ENCODE results near the gene TNFSF10.

TNFSF10 gene

DNA sequence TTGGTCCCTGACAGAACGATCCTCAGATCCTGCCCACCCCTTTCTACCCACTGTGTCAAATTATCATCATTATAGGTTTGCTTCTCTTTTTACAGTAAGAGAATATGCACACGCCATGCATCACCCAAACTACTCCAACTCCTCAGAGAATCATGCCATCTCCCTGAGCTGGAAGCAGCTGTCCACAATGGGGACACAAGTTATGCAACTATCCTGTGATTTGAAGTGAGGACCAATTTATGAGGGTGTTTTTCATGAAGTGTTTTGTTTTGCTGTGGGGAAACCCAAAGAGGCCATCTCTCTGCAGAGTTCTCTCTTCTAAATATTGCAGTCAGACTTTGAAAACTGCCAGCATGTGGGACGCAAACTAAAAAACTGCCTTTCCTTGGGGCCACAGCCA is 35.8 kb upstream of the TNFSF10 start:
- H3K27ac ChIP-seq (ENCODE audit: low read depth, low read length, severe bottlenecking), result no peak overlapping the region
- H3K4me1 ChIP-seq (ENCODE audit: control insufficient read depth, insufficient read depth, low read length, poor library complexity, severe bottlenecking), result peaks cover 7% of the 10 kb centered on the region
- 86% methylated on average over 1 of the region's 3 CpGs; no CpG with 5 or more reads in 1 of the 2 experiments for WGBS, 2 experiments (ENCODE audit: insufficient coverage in 2 of 2)
- no peak overlapping the region for H3K4me3 ChIP-seq (ENCODE audit: extremely low read depth, insufficient read depth, low read length, poor library complexity, severe bottlenecking)
- H3K36me3 ChIP-seq (ENCODE audit: control insufficient read depth, insufficient read depth, low read length), result no peaks in the 10 kb centered on the region
- no peaks in the 10 kb centered on the region for H3K9me3 ChIP-seq (ENCODE audit: control insufficient read depth, low read length)

GRCh38 chr3:172557515-172558220 is 34.4 kb upstream of the TNFSF10 start:
- H3K9me3 ChIP-seq (ENCODE audit: control insufficient read depth, low read length), result no peaks in the 10 kb centered on the region
- WGBS, 2 experiments (ENCODE audit: insufficient coverage in 2 of 2), result no CpG with 5 or more reads among the region's 3 CpGs
- peaks cover 2% of the 10 kb centered on the region for H3K4me1 ChIP-seq (ENCODE audit: control insufficient read depth, insufficient read depth, low read length, poor library complexity, severe bottlenecking)
- H3K27ac ChIP-seq (ENCODE audit: low read depth, low read length, severe bottlenecking), result no peak overlapping the region
- no peak overlapping the region for H3K4me3 ChIP-seq (ENCODE audit: extremely low read depth, insufficient read depth, low read length, poor library complexity, severe bottlenecking)
- H3K36me3 ChIP-seq (ENCODE audit: control insufficient read depth, insufficient read depth, low read length), result no peaks in the 10 kb centered on the region

GRCh38 chr3:172553526-172554252 is 30.5 kb upstream of the TNFSF10 start:
- Histone ChIP-seq H3K4me1 (ENCODE audit: control insufficient read depth, insufficient read depth, low read length, poor library complexity, severe bottlenecking) (no peaks in the 10 kb centered on the region), H3K27ac (ENCODE audit: low read depth, low read length, severe bottlenecking) (no peak overlapping the region), H3K36me3 (ENCODE audit: control insufficient read depth, insufficient read depth, low read length) (no peaks in the 10 kb centered on the region), H3K9me3 (ENCODE audit: control insufficient read depth, low read length) (no peaks in the 10 kb centered on the region), H3K4me3 (ENCODE audit: extremely low read depth, insufficient read depth, low read length, poor library complexity, severe bottlenecking) (no peak overlapping the region)
- WGBS, 2 experiments (ENCODE audit: insufficient coverage in 2 of 2), result 92 to 94% methylated on average over 2 to 6 of the region's 6 CpGs

DNA sequence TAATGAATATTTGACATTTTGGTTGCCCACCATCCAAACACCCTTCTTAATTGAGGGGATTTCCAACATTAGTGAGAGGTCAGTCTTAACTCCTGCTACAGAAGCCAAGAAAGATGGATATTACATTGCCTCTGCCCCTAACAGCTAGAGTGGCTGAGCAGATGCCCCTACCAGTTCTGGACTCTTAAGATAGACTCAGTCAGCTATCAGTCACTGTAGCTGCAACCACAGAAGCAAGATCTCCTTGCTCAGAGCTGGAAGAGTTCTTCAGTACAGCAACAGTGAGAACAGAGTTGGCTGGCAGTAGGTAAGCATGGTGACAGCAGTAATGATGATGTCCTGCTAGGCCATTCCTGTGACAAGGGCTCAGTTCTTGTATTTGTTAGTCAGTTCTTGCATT is 29.4 kb upstream of the TNFSF10 start:
- Histone ChIP-seq H3K4me3 (ENCODE audit: extremely low read depth, insufficient read depth, low read length, poor library complexity, severe bottlenecking) (no peak overlapping the region), H3K27ac (ENCODE audit: low read depth, low read length, severe bottlenecking) (no peak overlapping the region), H3K4me1 (ENCODE audit: control insufficient read depth, insufficient read depth, low read length, poor library complexity, severe bottlenecking) (no peaks in the 10 kb centered on the region), H3K36me3 (ENCODE audit: control insufficient read depth, insufficient read depth, low read length) (no peaks in the 10 kb centered on the region), H3K9me3 (ENCODE audit: control insufficient read depth, low read length) (no peaks in the 10 kb centered on the region)

GRCh38 chr3:172551874-172552273 is 28.6 kb upstream of the TNFSF10 start:
- Histone ChIP-seq H3K9me3 (ENCODE audit: control insufficient read depth, low read length) (no peaks in the 10 kb centered on the region), H3K27ac (ENCODE audit: low read depth, low read length, severe bottlenecking) (no peak overlapping the region), H3K4me3 (ENCODE audit: extremely low read depth, insufficient read depth, low read length, poor library complexity, severe bottlenecking) (no peak overlapping the region), H3K36me3 (ENCODE audit: control insufficient read depth, insufficient read depth, low read length) (no peaks in the 10 kb centered on the region), H3K4me1 (ENCODE audit: control insufficient read depth, insufficient read depth, low read length, poor library complexity, severe bottlenecking) (no peaks in the 10 kb centered on the region)
- WGBS, 2 experiments (ENCODE audit: insufficient coverage in 2 of 2), result 83 to 100% methylated on average over 1 of the region's 1 CpG

DNA sequence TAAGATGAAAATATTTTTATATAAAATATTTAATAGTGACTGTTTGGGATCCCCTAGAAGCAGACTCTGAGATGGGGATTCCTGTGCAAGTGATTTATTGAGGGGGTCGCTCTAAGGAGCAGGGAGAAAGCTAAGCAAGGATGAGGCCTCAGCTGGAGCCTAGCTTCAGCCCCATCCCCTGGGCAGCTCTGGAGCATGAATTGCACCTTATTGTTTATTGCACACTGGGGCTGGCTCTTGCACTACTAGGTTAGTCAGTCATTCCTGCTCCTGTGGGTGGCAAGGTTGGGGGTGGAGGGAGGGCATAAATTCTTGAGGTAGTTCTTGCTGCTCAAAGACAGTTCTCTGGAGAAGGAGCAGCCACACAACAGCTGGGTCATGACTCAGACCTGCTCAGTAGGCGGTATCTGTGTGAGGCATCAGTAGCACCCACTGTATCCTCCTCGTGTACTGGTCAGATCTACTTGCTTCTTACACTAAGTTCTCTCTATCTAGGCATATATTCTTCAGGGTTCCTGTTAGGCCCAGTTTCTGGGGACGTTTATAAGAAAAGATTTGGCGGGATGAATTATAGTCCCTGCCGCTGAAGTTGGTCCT is 27.2 kb upstream of the TNFSF10 start:
- Histone ChIP-seq H3K4me1 (ENCODE audit: control insufficient read depth, insufficient read depth, low read length, poor library complexity, severe bottlenecking) (no peaks in the 10 kb centered on the region), H3K27ac (ENCODE audit: low read depth, low read length, severe bottlenecking) (no peak overlapping the region), H3K9me3 (ENCODE audit: control insufficient read depth, low read length) (no peaks in the 10 kb centered on the region), H3K36me3 (ENCODE audit: control insufficient read depth, insufficient read depth, low read length) (no peaks in the 10 kb centered on the region), H3K4me3 (ENCODE audit: extremely low read depth, insufficient read depth, low read length, poor library complexity, severe bottlenecking) (no peak overlapping the region)
- WGBS, 2 experiments (ENCODE audit: insufficient coverage in 2 of 2), result 89 to 97% methylated on average over 3 to 4 of the region's 6 CpGs

DNA sequence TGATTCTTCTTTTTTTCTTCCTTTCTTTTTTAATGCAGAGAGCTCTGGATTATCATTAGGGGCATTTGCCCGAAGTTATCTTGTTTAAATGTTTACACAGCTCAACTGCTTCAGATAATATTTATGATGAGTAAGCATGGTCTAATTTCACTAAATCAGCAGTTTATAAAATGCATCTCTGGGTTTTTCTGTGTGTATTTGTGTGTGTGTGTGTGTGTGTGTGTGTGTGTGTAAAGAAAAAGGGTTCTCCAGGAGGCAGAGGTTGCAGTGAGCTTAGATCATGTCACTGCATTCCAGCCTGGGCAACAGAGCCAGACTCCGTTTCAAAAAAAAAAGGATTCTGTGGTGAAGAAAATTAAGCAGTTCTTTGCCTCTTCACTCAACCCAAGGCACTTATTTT is 25.9 kb upstream of the TNFSF10 start:
- no peak overlapping the region for H3K4me3 ChIP-seq (ENCODE audit: extremely low read depth, insufficient read depth, low read length, poor library complexity, severe bottlenecking)
- H3K36me3 ChIP-seq (ENCODE audit: control insufficient read depth, insufficient read depth, low read length), result no peaks in the 10 kb centered on the region
- WGBS, 2 experiments (ENCODE audit: insufficient coverage in 2 of 2), result no CpG with 5 or more reads among the region's 2 CpGs
- no peaks in the 10 kb centered on the region for H3K4me1 ChIP-seq (ENCODE audit: control insufficient read depth, insufficient read depth, low read length, poor library complexity, severe bottlenecking)
- no peak overlapping the region for H3K27ac ChIP-seq (ENCODE audit: low read depth, low read length, severe bottlenecking)
- no peaks in the 10 kb centered on the region for H3K9me3 ChIP-seq (ENCODE audit: control insufficient read depth, low read length)

DNA sequence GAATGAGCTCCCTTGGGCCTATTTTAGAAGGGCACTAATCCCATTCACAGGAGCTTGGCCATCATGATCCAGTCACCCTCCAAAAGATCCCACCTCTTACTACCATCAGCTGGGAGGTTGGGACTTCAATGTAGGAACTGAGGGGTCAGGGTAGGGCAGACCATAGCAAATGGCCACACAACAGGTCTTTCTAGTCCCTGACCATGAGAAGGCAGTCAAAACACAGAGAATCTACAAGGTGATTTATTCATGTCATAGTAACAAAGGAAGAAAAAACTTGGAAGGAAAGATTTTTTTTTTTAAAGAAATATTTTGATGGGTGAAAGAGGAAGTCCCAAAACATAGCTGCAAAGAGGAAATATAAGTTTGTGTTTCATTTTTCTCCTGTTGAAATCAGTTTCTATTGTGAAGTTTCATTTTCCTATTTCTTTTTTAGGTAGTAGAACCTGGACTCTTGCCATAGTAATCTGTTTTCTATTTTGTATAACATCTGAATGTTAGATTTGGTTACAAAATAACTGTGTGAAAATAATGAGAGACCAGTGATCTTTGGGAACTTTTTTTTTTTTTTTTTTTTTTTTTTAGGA is 23.5 kb upstream of the TNFSF10 start:
- Histone ChIP-seq H3K4me3 (ENCODE audit: extremely low read depth, insufficient read depth, low read length, poor library complexity, severe bottlenecking) (no peak overlapping the region), H3K36me3 (ENCODE audit: control insufficient read depth, insufficient read depth, low read length) (no peaks in the 10 kb centered on the region), H3K4me1 (ENCODE audit: control insufficient read depth, insufficient read depth, low read length, poor library complexity, severe bottlenecking) (no peaks in the 10 kb centered on the region), H3K27ac (ENCODE audit: low read depth, low read length, severe bottlenecking) (no peak overlapping the region), H3K9me3 (ENCODE audit: control insufficient read depth, low read length) (no peaks in the 10 kb centered on the region)

- Histone ChIP-seq H3K36me3 (ENCODE audit: control insufficient read depth, insufficient read depth, low read length) (no peaks in the 10 kb centered on the region), H3K4me3 (ENCODE audit: extremely low read depth, insufficient read depth, low read length, poor library complexity, severe bottlenecking) (no peak overlapping the region), H3K9me3 (ENCODE audit: control insufficient read depth, low read length) (no peaks in the 10 kb centered on the region), H3K27ac (ENCODE audit: low read depth, low read length, severe bottlenecking) (no peak overlapping the region), H3K4me1 (ENCODE audit: control insufficient read depth, insufficient read depth, low read length, poor library complexity, severe bottlenecking) (no peaks in the 10 kb centered on the region)
- WGBS, 2 experiments (ENCODE audit: insufficient coverage in 2 of 2), result 75 to 91% methylated on average over 2 of the region's 3 CpGs
These were observed 22.9 kb upstream of the TNFSF10 start for GRCh38 chr3:172546105-172546504.

- H3K27ac ChIP-seq (ENCODE audit: low read depth, low read length, severe bottlenecking), result no peak overlapping the region
- H3K9me3 ChIP-seq (ENCODE audit: control insufficient read depth, low read length), result no peaks in the 10 kb centered on the region
- no peaks in the 10 kb centered on the region for H3K4me1 ChIP-seq (ENCODE audit: control insufficient read depth, insufficient read depth, low read length, poor library complexity, severe bottlenecking)
- no peak overlapping the region for H3K4me3 ChIP-seq (ENCODE audit: extremely low read depth, insufficient read depth, low read length, poor library complexity, severe bottlenecking)
- WGBS, 2 experiments (ENCODE audit: insufficient coverage in 2 of 2), result no CpG with 5 or more reads among the region's 2 CpGs
- no peaks in the 10 kb centered on the region for H3K36me3 ChIP-seq (ENCODE audit: control insufficient read depth, insufficient read depth, low read length)
These were observed 21.2 kb upstream of the TNFSF10 start for GRCh38 chr3:172544404-172544803.

GRCh38 chr3:172543884-172544283 is 20.7 kb upstream of the TNFSF10 start:
- no peaks in the 10 kb centered on the region for H3K4me1 ChIP-seq (ENCODE audit: control insufficient read depth, insufficient read depth, low read length, poor library complexity, severe bottlenecking)
- H3K4me3 ChIP-seq (ENCODE audit: extremely low read depth, insufficient read depth, low read length, poor library complexity, severe bottlenecking), result no peak overlapping the region
- no peak overlapping the region for H3K27ac ChIP-seq (ENCODE audit: low read depth, low read length, severe bottlenecking)
- H3K36me3 ChIP-seq (ENCODE audit: control insufficient read depth, insufficient read depth, low read length), result no peaks in the 10 kb centered on the region
- no CpG with 5 or more reads among the region's 2 CpGs for WGBS, 2 experiments (ENCODE audit: insufficient coverage in 2 of 2)
- H3K9me3 ChIP-seq (ENCODE audit: control insufficient read depth, low read length), result no peaks in the 10 kb centered on the region
